K562 (cell line): ENCODE results near the gene ATAD3B. TPM values are rescaled to one million over a fixed set of nuclear protein-coding genes. Genes with fewer than 3 reads are reported as not detected.

Experiments used
- ARNT ChIP-seq, 2 experiments: fragments of 450-650 bp; IDR thresholded peaks; 2 replicates each; pipeline ENCODE4 v1.6.1; 2016; ENCODE audit warnings: mild to moderate bottlenecking in 1 of 2
- BCLAF1 ChIP-seq, 2 experiments: fragments of 450-650 bp in 1 of 2; IDR thresholded peaks; 2 replicates each; pipeline ENCODE4 v1.6.1; 2011 to 2017; ENCODE audit warnings: low read depth in 2 of 2, antibody characterized with exemption in 1 of 2, borderline replicate concordance in 1 of 2, low read length in 1 of 2, mild to moderate bottlenecking in 1 of 2, mixed read lengths in 1 of 2; ENCODE audit not compliant: control insufficient read depth in 1 of 2
- HSF4 ChIP-seq: fragments of 250-450 bp; sonication (Bioruptor Pico); IDR thresholded peaks from 2 replicates; pipeline ENCODE4 v2.1.2; 2022; ENCODE audit warnings: mild to moderate bottlenecking, moderate library complexity, borderline replicate concordance
- ILF3 ChIP-seq: fragments of 450-650 bp; IDR thresholded peaks from 2 replicates; pipeline ENCODE4 v1.6.1; 2018; ENCODE audit warnings: antibody characterized with exemption, mild to moderate bottlenecking, moderate library complexity, borderline replicate concordance
- MTA2 ChIP-seq: fragments of 450-650 bp; IDR thresholded peaks from 2 replicates; pipeline ENCODE4 v1.6.1; 2016; ENCODE audit warnings: low read depth
- NR3C1 ChIP-seq: sonication (generic); formaldehyde crosslinking; IDR thresholded peaks from 2 replicates; pipeline ENCODE4 v1.8.1; 2022; ENCODE audit warnings: missing genetic modification reagents
- PHF8 ChIP-seq: fragments of 200-600 bp; sonication (generic); IDR thresholded peaks from 2 replicates; pipeline ENCODE4 v1.6.1; 2012; ENCODE audit warnings: mixed run types, mild to moderate bottlenecking, inconsistent platforms, low read length, moderate library complexity, borderline replicate concordance
- RCOR1 ChIP-seq, 2 experiments: IDR thresholded peaks; 2 replicates each; pipeline ENCODE4 v1.6.1; 2012; ENCODE audit warnings: low read depth in 2 of 2, low read length in 2 of 2, borderline replicate concordance in 1 of 2, improper control_type of control experiment in 1 of 2
- RUNX1 ChIP-seq: sonication (generic); IDR thresholded peaks from 2 replicates; pipeline ENCODE4 v1.6.1; 2016; ENCODE audit warnings: antibody characterized with exemption, low read depth
- SMARCA4 ChIP-seq: fragments of 450-650 bp; IDR thresholded peaks from 2 replicates; pipeline ENCODE4 v1.6.1; 2016
- SOX6 ChIP-seq: fragments of 450-650 bp; IDR thresholded peaks from 2 replicates; pipeline ENCODE4 v1.6.1; 2014; ENCODE audit warnings: mild to moderate bottlenecking
- STAT5A ChIP-seq: IDR thresholded peaks from 2 replicates; pipeline ENCODE4 v1.6.1; 2012; ENCODE audit warnings: low read length, inconsistent platforms, borderline replicate concordance
- TFE3 ChIP-seq: fragments of 450-650 bp; formaldehyde crosslinking; IDR thresholded peaks from 2 replicates; pipeline ENCODE4 v1.4.0; 2020; ENCODE audit warnings: mild to moderate bottlenecking, mixed read lengths
- TGIF2 ChIP-seq: sonication (generic); formaldehyde crosslinking; IDR thresholded peaks from 2 replicates; pipeline ENCODE4 v1.8.1; 2022; ENCODE audit warnings: mild to moderate bottlenecking, missing genetic modification reagents, moderate library complexity
- ZNF609 ChIP-seq: sonication (generic); formaldehyde crosslinking; IDR thresholded peaks from 2 replicates; pipeline ENCODE4 v1.8.1; 2023; ENCODE audit warnings: missing genetic modification reagents, mild to moderate bottlenecking, borderline replicate concordance
- ZNF77 ChIP-seq: fragments of 250-450 bp; sonication (Bioruptor Pico); IDR thresholded peaks from 2 replicates; pipeline ENCODE4 v1.5.0; 2020
- polyA plus RNA-seq, 8 experiments: library from polyadenylated mRNA; depleted of rRNA in 4 of 8; stranded (reverse) in 5 of 8; unstranded in 3 of 8; fragments of >200 nt; fragmentation: Nextera tagmentation in 2 of 8; fragmentation: Illumina TruSeq in 1 of 8; extraction: Ambion mirVana in 2 of 8; extraction: Trizol in 1 of 8; gene quantifications; 2 replicates each; pipeline versions ENCODE4 v1.2.1 to v1.2.3, GENCODE V29; 2011 to 2014; ENCODE audit warnings: inconsistent platforms in 1 of 8, missing spikeins in 1 of 8
- total RNA-seq, 7 experiments: library from RNA; depleted of rRNA in 6 of 7; stranded (reverse); fragments of >200 nt in 6 of 7; fragmentation: Illumina TruSeq in 2 of 7; extraction: Trizol in 2 of 7; gene quantifications; 2 replicates each; pipeline versions ENCODE4 v1.2.1 to v1.2.3, GENCODE V29; 2011 to 2021; ENCODE audit warnings: low replicate concordance in 1 of 7

The ATAD3B gene
- total and polyA plus RNA-seq, 9 of the 15 experiments (the other 6 are each of a cell fraction or from before 2014, with no cell fraction given), result 0.07 to 113 (median 27.7) TPM

- no peak for TF ChIP-seq TFE3 (CRISPR knock-in tag)
- TF ChIP-seq BCLAF1 (IDR thresholded peaks at IDR 0.05; ENCODE audit: borderline replicate concordance in 1 of 2, control insufficient read depth in 1 of 2, low read depth in 2 of 2, low read length in 1 of 2), result no peak
- no peak for TF ChIP-seq NR3C1
- TF ChIP-seq STAT5A, result 0 out of 2 replicates have a peak, but pooled peaks have one; percentile 19
- TF ChIP-seq ILF3, result no peak
- TF ChIP-seq SMARCA4, result peak; percentile 10; the same call in 1 of the 2 replicates
- no peak for TF ChIP-seq TGIF2 (CRISPR knock-in tag)
- TF ChIP-seq PHF8, result peak; percentile 53; the same call in 1 of the 2 replicates
- TF ChIP-seq ARNT (IDR thresholded peaks at IDR 0.05), result no peak
- TF ChIP-seq RCOR1 (IDR thresholded peaks at IDR 0.05; ENCODE audit: borderline replicate concordance in 1 of 2, low read depth in 2 of 2, low read length in 2 of 2), result peak; percentile 23 to 68; a peak in 2 of 4 replicates
- TF ChIP-seq RUNX1, result no peak
- TF ChIP-seq ZNF77 (CRISPR knock-in tag), result no peak
- no peak; the same call in 1 of the 2 replicates for TF ChIP-seq MTA2
- TF ChIP-seq SOX6, result peak; percentile 85
- TF ChIP-seq HSF4 (CRISPR knock-in tag), result no peak
- 0 out of 2 replicates have a peak, but pooled peaks have one; percentile 19 for TF ChIP-seq ZNF609
Measured at GRCh38 chr1:1432951-1433803, 38.4 kb upstream of the ATAD3B start (continued).
